Stimulated activated CD8-positive, alpha-beta memory T cell treated with anti-CD3 and anti-CD28 coated beads, Interleukin-4, amount 100 ng/mL, for 1 hour (primary cell): ENCODE data around the gene CDC45.
"Not testable (repeated sequence)": the region's sequence is repeated elsewhere in the genome, so short reads cannot be mapped to it uniquely, and the experiment has no call there.

Source experiments
- DNase-seq, 2 donors: peaks; one replicate each; pipeline ENCODE4 v3.0.0-alpha.2; 2020; ENCODE audit warnings: low read depth in 2 of 2, low spot score in 1 of 2

Gene CDC45

GRCh38 chr22:19526076-19526701 lies 46.5 kb downstream of the CDC45 start:
- DNase-seq = no peak

- no peak for DNase-seq
Observed at GRCh38 chr22:19526702-19527111, 47.0 kb downstream of the CDC45 start.

- DNase-seq = no peak
Observed at GRCh38 chr22:19527321-19527721, 47.6 kb downstream of the CDC45 start.

GRCh38 chr22:19527861-19528417 lies 48.2 kb downstream of the CDC45 start:
- DNase-seq = no peak

GRCh38 chr22:19529811-19530210 lies 50.1 kb downstream of the CDC45 start:
- no peak for DNase-seq

GRCh38 chr22:19530751-19531150 lies 51.0 kb downstream of the CDC45 start:
- DNase-seq = no peak

GRCh38 chr22:19531327-19531726 lies 51.6 kb downstream of the CDC45 start:
- not testable (repeated sequence) for DNase-seq

- DNase-seq = no peak
Observed at GRCh38 chr22:19533049-19533626, 53.4 kb downstream of the CDC45 start.

- DNase-seq = no peak
Observed at GRCh38 chr22:19533857-19534256, 54.1 kb downstream of the CDC45 start.

GRCh38 chr22:19535001-19535400 lies 55.3 kb downstream of the CDC45 start:
- no peak for DNase-seq

GRCh38 chr22:19536564-19536963 lies 56.8 kb downstream of the CDC45 start:
- DNase-seq = no peak

GRCh38 chr22:19537941-19538488 lies 58.3 kb downstream of the CDC45 start:
- DNase-seq = no peak

- DNase-seq = no peak
Observed at GRCh38 chr22:19540394-19540793, 60.7 kb downstream of the CDC45 start.

GRCh38 chr22:19543970-19544708 lies 64.4 kb downstream of the CDC45 start:
- no peak for DNase-seq

- no peak for DNase-seq
Observed at GRCh38 chr22:19545935-19546207, 66.2 kb downstream of the CDC45 start.

- no peak for DNase-seq
Observed at GRCh38 chr22:19546680-19547079, 67.0 kb downstream of the CDC45 start.

- no peak for DNase-seq
Observed at GRCh38 chr22:19547620-19548019, 67.9 kb downstream of the CDC45 start.

- DNase-seq = not testable (repeated sequence)
Observed at GRCh38 chr22:19548427-19548826, 68.7 kb downstream of the CDC45 start.

GRCh38 chr22:19548964-19549363 lies 69.2 kb downstream of the CDC45 start:
- DNase-seq = no peak

- DNase-seq = no peak
Observed at GRCh38 chr22:19549428-19549827, 69.7 kb downstream of the CDC45 start.

GRCh38 chr22:19550382-19550781 lies 70.7 kb downstream of the CDC45 start:
- no peak for DNase-seq

- DNase-seq = no peak
Observed at GRCh38 chr22:19553201-19553600, 73.5 kb downstream of the CDC45 start.
